Activated T-helper 2 cell treated with anti-CD3 and anti-CD28 coated beads, Interferon-gamma antibody, Interleukin-2, Interleukin-4, amounts not matched to agents 10 μg/mL and 5 μg/mL and 100 μg/mL, durations not matched to agents 14 hours and 24 hours and 36 hours (primary cell): ENCODE results near the gene TOP2B. TPM values are rescaled to one million over a fixed set of nuclear protein-coding genes. Genes with fewer than 3 reads are reported as not detected.

Experiments
- DNase-seq: peaks from one replicate; pipeline ENCODE4 v3.0.0; 2021; ENCODE audit warnings: low spot score
- H3K27ac Mint-ChIP-seq: one replicate; pipeline ENCODE4 v1.8.0; 2021; ENCODE audit warnings: mixed read lengths
- H3K27me3 Mint-ChIP-seq: one replicate; pipeline ENCODE4 v1.8.0; 2021; ENCODE audit warnings: low read depth, mixed read lengths
- H3K36me3 Mint-ChIP-seq: one replicate; pipeline ENCODE4 v1.8.0; 2021; ENCODE audit warnings: low read depth, mixed read lengths
- H3K4me1 Mint-ChIP-seq: one replicate; pipeline ENCODE4 v1.8.0; 2021; ENCODE audit warnings: low read depth, mixed read lengths
- H3K4me3 Mint-ChIP-seq: one replicate; pipeline ENCODE4 v1.8.0; 2021; ENCODE audit warnings: low read depth, mild to moderate bottlenecking, moderate library complexity, mixed read lengths
- H3K9me3 Mint-ChIP-seq: one replicate; pipeline ENCODE4 v1.8.0; 2021; ENCODE audit warnings: mixed read lengths
- intact Hi-C: fragments of 100-400 bp; cut with micrococcal nuclease; formaldehyde crosslinking; loops from one replicate; pipeline ENCODE4 v1.15.1; 2023
- total RNA-seq: library from RNA; stranded (reverse); gene quantifications from 2 replicates; pipeline ENCODE4 v1.2.3, GENCODE V29; 2022

Gene TOP2B
- total RNA-seq, 1 donor from 2014 or later, result 167 TPM

GRCh38 chr3:25689226-25689625 is 24.5 kb upstream of the TOP2B start:
- DNase-seq, result no peak
- no peaks in the 10 kb centered on the region for H3K36me3 Mint-ChIP-seq
- H3K4me1 Mint-ChIP-seq, result no peaks in the 10 kb centered on the region
- peaks cover 31% of the 10 kb centered on the region for H3K27me3 Mint-ChIP-seq
- intact Hi-C loops, result no loop called here
- no peak overlapping the region for H3K4me3 Mint-ChIP-seq
- no peaks in the 10 kb centered on the region for H3K9me3 Mint-ChIP-seq
- no peak overlapping the region for H3K27ac Mint-ChIP-seq

- intact Hi-C loops, result no loop called here
- Mint-ChIP-seq H3K4me3 (no peak overlapping the region), H3K27me3 (peaks cover 31% of the 10 kb centered on the region), H3K27ac (no peak overlapping the region), H3K4me1 (no peaks in the 10 kb centered on the region), H3K9me3 (no peaks in the 10 kb centered on the region), H3K36me3 (no peaks in the 10 kb centered on the region)
- DNase-seq, result no peak
Observed at GRCh38 chr3:25687742-25688141, 23.0 kb upstream of the TOP2B start.

DNA sequence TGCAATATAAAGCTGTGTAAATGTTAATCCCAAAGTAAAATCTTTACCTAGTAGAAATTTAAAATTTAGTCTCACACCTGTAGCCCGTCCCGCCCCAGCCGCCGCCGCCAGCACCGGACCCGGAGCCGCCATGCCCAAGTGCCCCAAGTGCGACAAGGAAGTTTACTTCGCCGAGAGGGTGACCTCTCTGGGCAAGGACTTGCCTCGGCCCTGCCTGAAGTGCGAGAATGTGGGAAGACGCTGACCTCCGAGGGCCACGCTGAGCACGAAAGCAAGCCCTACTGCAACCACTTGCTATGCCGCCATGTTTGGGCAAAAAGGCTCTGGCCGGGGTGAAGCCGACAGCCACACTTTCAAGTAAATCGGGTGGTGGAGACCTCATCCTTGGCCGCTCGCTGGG is 22.1 kb upstream of the TOP2B start:
- Mint-ChIP-seq H3K9me3 (no peaks in the 10 kb centered on the region), H3K4me1 (no peaks in the 10 kb centered on the region), H3K27ac (no peak overlapping the region), H3K4me3 (no peak overlapping the region), H3K36me3 (no peaks in the 10 kb centered on the region), H3K27me3 (peaks cover 26% of the 10 kb centered on the region)
- no peak for DNase-seq
- intact Hi-C loops, result no loop called here

DNA sequence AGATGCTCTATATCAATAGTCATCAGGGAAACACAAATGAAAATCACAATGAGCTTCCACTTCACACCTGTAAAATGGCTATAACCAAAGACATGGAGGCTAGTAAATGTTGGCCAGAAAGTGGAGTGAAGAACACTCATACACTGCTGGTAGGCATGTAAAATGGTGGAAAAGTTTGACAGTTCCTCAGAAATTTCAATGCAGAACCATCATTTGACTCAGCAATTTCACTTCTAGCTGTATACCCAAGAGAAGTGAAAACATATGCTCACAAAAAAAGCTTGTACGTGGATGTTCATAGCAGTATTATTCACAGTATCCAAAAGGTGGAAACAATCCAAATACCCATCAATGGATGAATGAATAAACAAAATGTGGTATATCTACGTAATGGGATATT is 19.2 kb upstream of the TOP2B start:
- H3K9me3 Mint-ChIP-seq, result no peaks in the 10 kb centered on the region
- H3K27me3 Mint-ChIP-seq, result peaks cover 17% of the 10 kb centered on the region
- no peaks in the 10 kb centered on the region for H3K36me3 Mint-ChIP-seq
- H3K4me3 Mint-ChIP-seq, result no peak overlapping the region
- DNase-seq, result no peak
- H3K27ac Mint-ChIP-seq, result no peak overlapping the region
- no peaks in the 10 kb centered on the region for H3K4me1 Mint-ChIP-seq
- intact Hi-C loops, result no loop called here

GRCh38 chr3:25683410-25683809 is 18.7 kb upstream of the TOP2B start:
- H3K27me3 Mint-ChIP-seq, result peaks cover 13% of the 10 kb centered on the region
- DNase-seq, result no peak
- no peak overlapping the region for H3K27ac Mint-ChIP-seq
- intact Hi-C loops, result no loop called here
- no peaks in the 10 kb centered on the region for H3K4me1 Mint-ChIP-seq
- no peak overlapping the region for H3K4me3 Mint-ChIP-seq
- no peaks in the 10 kb centered on the region for H3K36me3 Mint-ChIP-seq
- no peaks in the 10 kb centered on the region for H3K9me3 Mint-ChIP-seq

DNA sequence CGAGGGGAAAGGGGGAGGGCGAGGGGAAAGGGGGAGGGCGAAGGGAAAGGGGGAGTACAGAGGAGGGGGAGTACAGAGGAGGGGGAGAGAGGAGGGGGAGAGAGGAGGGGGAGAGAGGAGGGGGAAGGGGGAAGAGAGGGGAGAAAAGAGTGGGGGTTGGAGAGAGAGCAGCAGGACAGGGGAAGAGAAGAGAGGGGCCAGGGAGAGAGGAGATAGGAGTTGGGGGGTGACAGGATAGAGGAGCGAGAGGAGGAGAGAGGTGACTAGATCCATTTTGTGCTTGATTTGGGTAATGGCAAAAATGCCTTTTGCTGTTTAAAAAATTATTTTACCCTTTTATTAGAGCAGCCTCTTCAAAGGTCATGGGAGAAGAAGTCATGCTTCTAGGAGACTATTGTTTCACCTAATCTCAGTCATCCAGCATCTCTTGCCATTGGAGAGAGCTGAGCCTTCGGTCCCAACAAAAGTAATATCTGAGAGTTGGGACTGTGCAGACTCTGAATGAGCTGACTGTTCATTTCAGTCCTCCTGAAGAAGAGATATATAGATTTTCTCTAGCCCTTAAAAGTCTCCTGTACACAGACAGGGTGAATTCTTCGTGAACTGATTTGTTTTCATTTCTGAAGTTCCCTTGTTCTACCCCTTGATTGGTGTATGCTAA is 15.1 kb upstream of the TOP2B start:
- intact Hi-C loops, result no loop called here
- H3K4me1 Mint-ChIP-seq, result no peaks in the 10 kb centered on the region
- H3K27ac Mint-ChIP-seq, result no peak overlapping the region
- no peaks in the 10 kb centered on the region for H3K36me3 Mint-ChIP-seq
- H3K27me3 Mint-ChIP-seq, result peaks cover 13% of the 10 kb centered on the region
- H3K9me3 Mint-ChIP-seq, result no peaks in the 10 kb centered on the region
- no peak for DNase-seq
- no peak overlapping the region for H3K4me3 Mint-ChIP-seq

GRCh38 chr3:25679166-25679565 is 14.5 kb upstream of the TOP2B start:
- Mint-ChIP-seq H3K27me3 (peaks cover 13% of the 10 kb centered on the region), H3K4me1 (no peaks in the 10 kb centered on the region), H3K4me3 (no peak overlapping the region), H3K9me3 (no peaks in the 10 kb centered on the region), H3K36me3 (no peaks in the 10 kb centered on the region), H3K27ac (no peak overlapping the region)
- intact Hi-C loops, result no loop called here
- no peak for DNase-seq

DNA sequence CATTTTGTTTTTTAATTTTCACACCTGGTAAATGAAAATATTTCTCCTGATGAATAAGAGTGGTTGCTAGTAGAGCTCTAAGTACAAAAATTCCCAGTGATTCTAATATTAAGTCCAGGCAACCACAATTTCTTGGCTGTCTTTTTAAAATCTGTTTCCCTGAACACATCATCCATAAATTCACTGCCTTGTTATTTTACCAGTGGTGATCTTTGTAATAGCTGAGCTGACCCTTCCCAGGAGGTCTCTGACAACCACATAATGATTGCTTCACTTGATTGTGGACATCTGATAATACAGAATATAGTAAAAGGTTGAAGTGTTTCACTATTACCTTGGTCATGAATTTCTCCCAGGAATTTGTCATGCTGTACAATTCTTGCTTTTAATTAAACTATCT is 13.9 kb upstream of the TOP2B start:
- H3K27ac Mint-ChIP-seq, result no peak overlapping the region
- intact Hi-C loops, result no loop called here
- no peaks in the 10 kb centered on the region for H3K4me1 Mint-ChIP-seq
- no peaks in the 10 kb centered on the region for H3K36me3 Mint-ChIP-seq
- no peak overlapping the region for H3K4me3 Mint-ChIP-seq
- no peak for DNase-seq
- peaks cover 13% of the 10 kb centered on the region for H3K27me3 Mint-ChIP-seq
- H3K9me3 Mint-ChIP-seq, result no peaks in the 10 kb centered on the region

DNA sequence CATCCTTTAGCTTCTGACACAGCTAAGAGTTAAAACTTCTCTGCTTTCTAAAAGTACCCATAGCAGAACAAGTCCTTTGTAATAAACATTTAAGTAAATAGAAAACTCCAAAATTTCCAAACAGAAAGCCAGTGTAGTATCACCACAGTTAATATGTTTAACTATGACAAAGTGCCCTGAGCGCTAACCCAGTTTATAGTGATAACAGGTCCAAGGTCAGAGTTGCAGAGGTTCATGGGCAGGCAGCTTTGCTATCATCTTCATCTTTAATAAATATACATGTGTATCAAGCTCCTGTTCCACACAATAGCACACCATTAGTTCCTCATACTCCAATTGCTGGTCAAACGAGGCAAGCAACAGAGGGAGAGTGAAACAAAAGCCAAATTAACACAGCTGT is 12.4 kb upstream of the TOP2B start:
- no peak overlapping the region for H3K4me3 Mint-ChIP-seq
- intact Hi-C loops, result no loop called here
- H3K9me3 Mint-ChIP-seq, result no peaks in the 10 kb centered on the region
- H3K36me3 Mint-ChIP-seq, result no peaks in the 10 kb centered on the region
- H3K27ac Mint-ChIP-seq, result no peak overlapping the region
- H3K4me1 Mint-ChIP-seq, result no peaks in the 10 kb centered on the region
- no peak for DNase-seq
- peaks cover 13% of the 10 kb centered on the region for H3K27me3 Mint-ChIP-seq

GRCh38 chr3:25674670-25675069 is 10.0 kb upstream of the TOP2B start:
- DNase-seq, result no peak
- Mint-ChIP-seq H3K27me3 (peaks cover 9% of the 10 kb centered on the region), H3K36me3 (no peaks in the 10 kb centered on the region), H3K27ac (no peak overlapping the region), H3K4me1 (no peaks in the 10 kb centered on the region), H3K4me3 (no peak overlapping the region), H3K9me3 (no peaks in the 10 kb centered on the region)
- intact Hi-C loops, result no loop called here

DNA sequence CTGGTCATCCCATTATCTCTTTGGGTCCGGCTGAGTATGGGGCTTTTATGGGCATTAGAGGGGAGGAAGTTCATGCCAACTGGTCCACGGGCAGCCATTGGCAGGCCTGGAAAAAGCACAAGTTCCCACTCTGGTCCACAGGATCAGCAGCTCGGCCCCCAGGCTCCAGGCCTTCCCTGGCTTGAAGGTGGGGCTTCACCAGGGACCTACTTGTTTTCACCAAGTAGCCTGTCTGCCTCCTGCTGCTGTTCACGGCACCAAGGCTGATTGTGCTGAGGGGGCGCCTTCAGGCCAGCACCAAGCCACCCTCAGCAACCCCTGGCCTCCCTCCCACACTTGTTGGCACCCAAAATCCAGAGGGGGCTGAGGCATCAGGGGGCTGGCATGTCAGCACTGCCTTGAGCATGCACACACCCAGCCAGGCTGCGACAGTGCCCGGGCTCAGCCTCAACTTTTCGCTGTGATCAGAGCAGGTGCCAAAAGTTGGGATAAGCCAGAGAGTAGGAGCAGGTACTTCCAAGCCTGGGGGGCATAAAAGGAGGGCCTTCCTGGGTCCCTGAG is 9.1 kb upstream of the TOP2B start:
- Mint-ChIP-seq H3K4me3 (no peak overlapping the region), H3K4me1 (peaks cover 3% of the 10 kb centered on the region), H3K9me3 (no peaks in the 10 kb centered on the region), H3K36me3 (no peaks in the 10 kb centered on the region), H3K27me3 (peaks cover 9% of the 10 kb centered on the region), H3K27ac (no peak overlapping the region)
- intact Hi-C loops, result no loop called here
- DNase-seq, result no peak

DNA sequence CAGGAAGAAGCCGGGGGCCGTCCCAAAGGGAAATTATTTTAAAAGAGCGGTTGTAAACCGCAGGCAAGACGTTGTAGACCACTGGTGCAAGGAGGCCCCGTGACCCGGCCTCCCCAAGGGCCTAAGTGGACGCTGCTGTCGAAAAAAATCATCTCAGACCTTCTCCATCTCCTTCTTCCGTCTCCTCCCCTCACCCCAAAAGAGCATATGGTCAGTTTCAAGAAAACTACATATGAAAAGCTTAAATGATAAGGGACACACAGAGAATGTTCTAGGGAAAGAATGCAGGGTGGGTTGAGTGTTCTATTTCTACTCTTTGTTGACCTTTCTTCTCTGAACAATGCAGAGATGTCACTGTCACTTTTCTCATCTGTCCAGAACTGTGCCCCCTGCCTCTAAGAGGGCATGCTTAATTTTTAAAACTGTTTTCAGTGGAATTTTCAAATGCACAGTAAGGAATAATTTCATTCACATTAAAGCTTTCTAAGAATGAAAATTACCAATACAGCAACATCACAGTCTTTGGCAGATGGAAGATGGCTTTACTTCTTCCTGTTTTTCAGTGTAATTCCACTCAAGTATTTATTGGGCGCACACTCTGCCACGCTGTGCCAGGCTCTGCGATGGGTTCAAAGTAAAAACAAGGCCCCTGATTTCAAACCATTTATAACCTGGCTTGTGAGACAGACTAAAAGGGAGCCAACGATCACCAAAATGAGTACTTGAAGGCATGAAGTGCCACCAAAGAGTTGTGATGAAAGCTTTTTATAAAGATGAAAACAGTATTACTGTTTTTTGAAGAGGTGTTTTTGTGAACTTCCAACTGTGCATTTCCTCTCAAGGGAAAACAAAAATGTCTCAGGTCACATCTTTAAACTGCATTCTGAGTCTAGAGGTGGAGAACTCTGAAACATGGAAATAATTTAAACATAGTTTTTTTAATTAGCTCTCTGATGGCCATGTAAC is 891 bp upstream of the TOP2B start:
- no peaks in the 10 kb centered on the region for H3K27me3 Mint-ChIP-seq
- no peak for DNase-seq
- H3K4me1 Mint-ChIP-seq, result peaks cover 30% of the 10 kb centered on the region
- peak overlapping the region; percentile 98 for H3K27ac Mint-ChIP-seq
- H3K4me3 Mint-ChIP-seq, result peak overlapping the region; percentile 92
- H3K9me3 Mint-ChIP-seq, result no peaks in the 10 kb centered on the region
- intact Hi-C loops, result loop anchor here (1.0 to 2.0 kb wide), 3 partner anchors 118 to 1749 kb away; partner anchors contain the start of genes NGLY1, NKIRAS1, OXSM and RPL15
- peaks cover 18% of the 10 kb centered on the region for H3K36me3 Mint-ChIP-seq
